ENCODE data around the gene RGS10.

- TF ChIP-seq CTCF (IDR thresholded peaks at IDR 0.05) = no peak
- TF ChIP-seq POLR2A (IDR thresholded peaks at IDR 0.05) = no peak
Observed at GRCh38 chr10:119483001-119483400, 59.5 kb downstream of the RGS10 start.
